Measurements from ENCODE around the gene PSD2.

The PSD2 gene

DNA sequence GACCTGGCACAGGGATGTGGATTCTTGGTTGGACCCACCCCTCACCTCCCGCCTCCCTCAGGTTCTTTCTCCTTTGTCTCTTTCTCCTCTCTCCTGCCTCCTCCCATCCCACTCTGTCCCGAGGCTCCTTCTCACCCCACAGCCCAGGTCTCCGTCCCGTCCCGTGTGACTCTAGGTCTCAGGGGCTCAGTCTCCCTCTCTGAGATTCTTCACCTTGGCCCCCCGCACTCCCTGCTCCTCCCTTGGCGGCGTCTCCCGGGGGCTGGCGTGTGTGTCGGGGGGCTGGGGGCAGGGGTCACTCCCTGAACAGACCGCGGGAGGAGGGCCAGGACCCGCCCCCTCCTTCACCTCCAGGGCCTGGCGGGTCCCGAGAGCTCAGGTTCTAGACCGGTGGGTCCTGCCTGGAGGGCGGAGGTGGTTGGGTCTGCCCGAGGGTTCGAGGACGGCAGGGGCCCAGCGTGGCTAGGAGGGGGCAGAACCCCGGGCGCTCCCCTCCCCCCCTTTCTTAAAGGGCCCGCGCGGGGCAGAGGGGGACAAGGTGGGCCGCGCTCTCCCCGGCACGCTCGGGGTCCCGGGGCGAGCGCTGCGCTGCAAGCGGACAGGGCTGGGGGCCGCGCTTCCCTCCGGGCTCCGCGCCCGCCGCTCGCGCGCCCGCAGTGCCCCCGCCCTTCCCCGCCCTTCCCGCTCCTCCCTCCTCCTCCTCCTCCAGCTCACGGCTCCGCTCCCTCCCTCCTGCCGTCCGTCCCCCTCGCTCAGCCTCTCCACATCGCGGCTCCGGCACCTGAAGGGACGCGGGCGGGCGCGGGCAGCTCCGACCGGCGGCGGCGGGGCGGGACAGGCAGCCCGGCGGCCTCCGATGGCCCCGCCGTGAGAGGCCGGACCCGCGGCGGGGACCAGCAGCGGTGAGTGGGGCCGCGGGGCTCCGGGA lies at the start of gene PSD2:
Gene PSD2 (plus strand): TSS at position 735 of the 928 bp plus-strand sequence. CDS start 13,633 bp downstream, outside the sequence.
- peak; percentile 33 for DNase-seq

- DNase-seq, result no peak
Observed at GRCh38 chr5:139746691-139747582, 48.7 kb upstream of the PSD2 start.

GRCh38 chr5:139747583-139748504 lies 47.8 kb upstream of the PSD2 start:
- no peak for DNase-seq

DNA sequence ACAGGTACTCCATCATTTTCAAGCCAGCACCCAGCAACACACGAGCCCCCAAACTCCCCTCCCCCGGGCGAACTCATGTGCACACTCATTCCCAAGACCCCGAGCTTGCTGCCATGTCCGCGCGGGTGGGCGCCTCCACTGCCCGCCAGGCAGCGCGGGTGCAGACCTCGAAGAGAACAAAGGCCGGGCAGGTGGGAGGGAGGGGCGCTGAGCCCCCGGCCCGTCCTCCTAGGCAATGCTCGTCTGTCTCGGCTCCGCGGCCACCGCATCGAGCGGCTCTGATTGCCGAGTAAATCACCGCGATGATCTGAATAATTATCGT lies 47.1 kb upstream of the PSD2 start:
- no peak for DNase-seq

DNA sequence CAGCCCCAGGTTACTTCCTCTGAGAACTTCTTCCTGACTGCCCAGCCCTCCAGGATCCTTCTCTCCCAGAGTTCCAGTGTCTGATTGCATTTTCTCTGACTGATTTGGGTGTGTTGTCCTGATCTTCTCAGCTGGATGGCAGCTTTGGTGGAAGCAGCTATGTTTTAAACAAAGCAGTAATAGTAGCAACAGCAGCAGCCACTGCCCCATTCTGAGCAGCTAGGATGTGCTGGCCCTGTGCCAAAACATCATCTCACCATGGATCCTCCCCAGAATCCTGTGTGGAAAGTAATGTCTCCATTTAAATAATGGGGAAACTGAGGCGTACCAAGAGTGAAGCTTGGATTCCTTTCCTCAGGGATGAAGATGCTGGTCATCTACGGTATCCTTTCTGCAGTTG lies 46.4 kb upstream of the PSD2 start:
- no peak for DNase-seq

DNA sequence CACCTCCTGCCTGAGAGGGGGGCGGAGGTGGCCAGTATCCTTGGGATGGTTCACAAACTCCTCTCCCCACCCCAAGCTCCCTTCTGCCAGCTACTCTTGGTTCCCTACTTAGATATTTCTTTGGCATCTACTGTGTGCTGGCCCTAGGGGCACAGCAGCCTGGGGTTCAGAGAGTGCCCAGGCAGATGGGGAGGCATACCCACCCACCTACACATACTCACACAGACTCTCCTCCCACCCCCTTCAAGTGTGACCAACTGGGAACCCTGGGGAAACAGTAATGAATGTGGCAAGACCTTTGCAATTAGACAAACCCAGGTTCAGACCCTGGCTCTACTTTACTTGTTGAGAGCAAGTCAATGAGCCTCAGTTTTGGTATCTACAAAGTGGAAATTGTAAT lies 44.4 kb upstream of the PSD2 start:
- no peak for DNase-seq

GRCh38 chr5:139752506-139753473 lies 42.8 kb upstream of the PSD2 start:
- no peak for DNase-seq

DNA sequence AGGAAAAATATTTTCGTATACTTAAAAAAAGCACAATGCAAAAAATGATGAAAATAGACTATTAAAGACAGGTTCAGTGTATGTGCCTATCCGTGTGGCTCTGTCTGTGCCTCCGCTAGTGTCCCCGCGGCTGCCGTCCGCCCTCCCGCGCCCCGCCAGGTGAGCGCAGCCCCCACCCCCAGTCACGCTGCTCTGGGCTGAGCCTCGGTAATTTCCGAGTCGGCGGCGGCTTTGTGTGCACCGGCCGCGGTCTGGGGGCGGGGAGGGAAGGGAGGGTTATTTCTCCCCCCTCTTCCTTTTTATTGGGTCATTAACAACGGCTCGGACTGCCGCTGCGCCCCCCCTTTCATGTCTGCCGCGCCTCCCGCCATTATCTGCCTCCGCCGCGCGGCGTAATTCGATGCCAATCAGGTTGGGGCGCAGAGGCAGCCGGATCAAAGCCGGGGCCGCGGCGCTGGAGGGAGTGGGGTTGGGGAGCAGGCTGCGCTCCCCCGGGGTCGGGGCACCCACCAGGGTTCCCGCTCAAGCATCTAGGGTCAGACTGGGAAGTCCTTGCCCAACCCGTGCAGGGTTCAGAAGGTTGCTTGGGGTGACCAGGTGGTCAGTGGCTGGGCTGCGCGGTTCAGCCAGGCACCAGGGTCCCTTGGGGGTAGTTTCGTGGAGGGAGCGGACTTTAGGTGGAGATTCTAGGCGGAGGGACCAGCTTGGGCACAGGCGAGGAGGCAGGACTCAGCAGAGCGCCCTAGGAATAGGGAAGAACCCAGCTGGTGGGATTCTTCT lies 39.5 kb upstream of the PSD2 start:
- no peak for DNase-seq

DNA sequence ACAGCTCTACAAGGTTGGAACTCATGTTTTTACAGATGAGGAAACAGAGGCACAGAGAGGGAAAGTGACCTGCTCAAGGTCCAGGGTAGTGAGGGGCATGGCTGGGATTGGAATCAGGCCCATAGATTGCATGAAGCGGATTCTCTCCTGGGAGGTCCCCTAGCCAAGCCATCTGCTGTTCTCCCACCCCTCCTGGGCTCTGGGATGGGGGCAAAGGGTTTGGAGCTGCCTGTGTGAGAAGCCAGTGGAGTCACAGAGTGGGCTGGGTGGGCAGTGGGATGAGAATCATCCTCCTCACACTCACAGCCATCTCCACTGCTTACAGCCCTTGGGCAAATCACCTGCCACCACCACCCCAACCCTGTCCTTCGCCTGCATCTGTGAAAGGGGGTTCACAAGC lies 38.6 kb upstream of the PSD2 start:
- no peak for DNase-seq

DNA sequence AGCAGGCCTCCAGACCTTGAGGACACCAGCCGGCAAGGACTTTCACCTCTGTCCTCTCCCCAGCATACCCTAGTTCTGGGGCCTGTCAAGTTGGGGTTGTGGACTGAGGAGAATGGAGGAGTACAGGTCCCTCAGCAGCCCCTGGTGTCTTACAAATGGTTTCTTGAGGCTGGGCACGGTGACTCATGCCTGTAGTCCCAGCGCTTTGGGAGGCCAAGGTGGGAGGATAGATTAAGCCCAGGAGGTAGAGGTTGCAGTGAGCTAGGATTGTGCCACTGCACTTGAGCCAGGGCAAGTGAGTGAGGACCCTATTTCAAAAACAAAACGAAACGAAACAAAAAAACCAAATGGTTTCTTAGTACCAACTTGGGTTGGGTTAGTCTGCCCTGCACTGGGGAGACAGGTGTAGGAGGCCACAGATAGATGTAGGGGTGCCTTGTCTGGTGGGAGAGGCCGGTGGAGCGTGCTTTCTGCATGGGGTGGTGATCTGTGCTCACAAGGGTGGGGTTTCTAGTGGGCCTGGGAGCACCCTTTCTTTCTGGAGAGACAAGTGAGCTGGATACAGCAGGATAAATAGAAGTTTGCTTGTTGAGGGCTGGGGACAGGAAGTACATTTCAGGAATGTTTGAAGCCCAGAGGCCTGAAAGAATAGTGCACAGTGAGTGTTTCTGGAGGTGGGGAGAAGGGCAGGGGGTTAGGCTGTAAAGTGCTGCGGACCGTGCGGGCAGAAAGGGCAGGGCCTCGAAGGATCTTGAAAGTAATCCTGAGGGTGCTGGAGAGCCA lies 37.7 kb upstream of the PSD2 start:
- no peak for DNase-seq

DNA sequence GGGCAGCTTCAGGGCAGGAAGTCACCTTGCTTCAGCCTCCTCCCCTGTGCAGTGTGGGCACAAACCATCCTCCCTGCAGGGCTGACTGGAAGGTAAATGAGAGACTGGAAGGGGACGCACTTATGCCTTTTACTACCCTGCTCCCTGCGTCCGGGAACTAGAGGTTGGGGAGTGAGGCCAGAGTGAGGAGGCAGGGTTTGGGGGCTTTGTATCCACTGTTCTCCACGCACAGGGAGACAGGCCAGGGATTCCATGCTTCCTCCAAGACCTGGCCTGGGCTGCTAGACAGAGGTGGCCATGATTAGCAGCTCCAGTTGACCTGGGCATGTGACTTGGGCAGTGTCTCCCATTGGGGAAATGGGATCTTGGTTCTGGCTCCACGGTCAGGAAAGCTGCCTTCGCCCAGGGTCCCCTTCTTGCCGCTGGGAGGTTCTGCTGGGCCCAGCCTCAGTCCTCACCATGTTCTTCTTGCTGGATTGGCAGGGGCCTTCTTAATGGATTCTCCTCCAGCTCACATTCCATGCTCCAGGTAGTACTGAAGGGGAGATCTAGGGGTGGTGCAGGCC lies 37.0 kb upstream of the PSD2 start:
- DNase-seq, result no peak

- DNase-seq, result no peak
Observed at GRCh38 chr5:139759219-139759721, 36.3 kb upstream of the PSD2 start.

DNA sequence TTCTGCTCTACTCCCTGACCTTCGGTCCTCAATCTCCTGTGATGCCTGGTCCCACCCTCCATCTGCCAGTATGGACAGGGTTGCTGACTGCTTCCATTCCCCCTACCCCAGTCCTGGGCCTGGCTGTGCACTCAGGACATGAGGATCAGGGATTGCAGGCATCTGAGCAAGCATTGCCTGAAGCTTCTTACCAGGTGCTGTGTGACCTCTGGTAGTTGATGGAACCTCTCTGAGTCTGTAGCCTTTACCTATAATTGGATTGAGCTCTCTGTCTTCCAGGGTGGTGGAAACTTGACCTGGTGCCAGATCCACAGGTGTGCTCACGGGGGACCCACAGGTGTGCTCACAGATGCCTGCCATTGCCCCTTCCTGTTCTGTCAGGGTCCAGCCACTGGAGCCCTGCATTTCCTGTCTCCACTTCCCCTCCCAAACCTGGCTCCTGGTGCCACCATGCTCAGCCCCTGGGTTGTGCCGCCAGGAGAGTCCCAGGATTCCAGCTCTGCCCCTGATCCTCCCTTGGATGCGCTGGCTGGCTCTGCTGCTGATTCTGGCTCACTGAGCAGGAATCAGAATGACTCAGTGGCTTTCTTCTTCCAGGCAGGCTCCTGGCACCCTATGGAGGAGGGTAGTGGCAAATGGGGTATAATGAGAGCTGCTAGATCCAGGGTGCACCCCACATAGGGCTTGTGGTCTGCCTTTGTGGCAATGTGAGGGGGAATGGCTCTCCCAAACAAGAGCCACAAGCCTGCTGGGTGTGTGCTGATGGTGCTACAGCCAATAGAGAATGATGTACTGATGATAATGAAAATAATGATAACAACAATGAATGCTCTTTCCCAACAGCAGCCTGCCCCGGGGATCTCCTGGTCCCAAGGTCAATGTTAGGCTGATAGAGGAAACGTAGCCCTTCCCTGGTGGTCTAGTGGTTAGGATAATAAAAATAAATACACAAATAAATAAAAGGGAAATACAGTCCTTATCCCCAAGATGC lies 35.2 kb upstream of the PSD2 start:
- no peak for DNase-seq

DNA sequence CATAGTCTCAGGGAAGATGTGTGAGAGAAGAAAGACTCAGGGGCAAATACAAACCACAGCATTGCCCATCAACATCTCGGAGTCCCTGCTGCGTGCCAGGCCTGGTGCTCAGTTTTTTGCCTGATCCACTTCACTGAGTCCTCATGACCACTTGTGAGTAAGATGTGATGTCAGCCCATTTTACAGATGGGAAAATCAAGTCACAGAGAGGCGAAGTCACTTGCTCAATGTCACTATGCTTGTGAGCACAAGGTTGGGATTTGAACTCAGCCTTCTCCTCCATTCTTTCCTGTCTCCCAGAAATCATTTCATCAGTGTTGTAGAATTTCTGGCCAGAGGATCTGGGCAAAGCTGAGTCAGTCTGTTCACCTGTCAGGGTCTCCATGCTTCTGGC lies 34.6 kb upstream of the PSD2 start:
- DNase-seq, result no peak

- no peak for DNase-seq
Observed at GRCh38 chr5:139761501-139761900, 34.1 kb upstream of the PSD2 start.

GRCh38 chr5:139762615-139763170 lies 32.9 kb upstream of the PSD2 start:
- no peak for DNase-seq

DNA sequence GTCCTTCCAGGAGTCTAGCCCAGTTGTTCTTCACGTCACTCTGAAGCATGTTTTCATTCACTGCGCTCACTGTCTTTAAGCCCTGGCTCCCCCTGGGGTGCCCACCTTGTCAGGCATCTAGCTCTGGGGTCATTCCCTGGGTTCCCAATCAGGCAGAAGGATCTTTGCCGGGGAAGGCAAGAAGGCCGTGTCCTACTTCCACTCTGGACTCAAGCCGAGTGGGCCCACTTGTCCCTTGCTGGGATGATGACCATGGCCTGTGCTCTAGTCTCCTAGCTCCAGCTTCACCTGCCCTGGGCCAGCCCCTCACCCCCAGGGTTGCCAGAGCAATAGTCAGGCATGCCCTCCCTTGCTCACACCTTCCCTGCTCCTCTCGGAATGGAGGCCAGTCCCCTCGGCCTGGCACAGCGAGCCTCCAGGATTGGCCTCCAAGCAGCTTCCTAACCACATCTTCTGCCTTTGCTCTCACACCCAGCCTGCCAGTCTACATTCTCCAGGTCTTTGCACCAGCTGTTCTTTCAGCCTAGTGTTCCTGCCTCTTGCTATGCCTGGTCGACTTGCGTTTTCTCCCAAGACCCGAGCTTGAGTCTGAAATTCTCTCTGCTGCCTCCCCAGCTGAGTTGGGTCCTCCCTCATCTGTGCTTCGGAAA lies 32.2 kb upstream of the PSD2 start:
- no peak for DNase-seq
